NOMO-1 treated with dmso at 0.1 percent for 144 hours (cell line): ENCODE data around the gene CHAC1.
"Not testable (repeated sequence)": the region's sequence is repeated elsewhere in the genome, so short reads cannot be mapped to it uniquely, and the experiment has no call there.

ENCODE experiments used
- DNase-seq: peaks from one replicate; lab custom pipeline; 2025; ENCODE audit not compliant: unreplicated experiment; lab: John Stamatoyannopoulos, UW

Gene CHAC1

DNA sequence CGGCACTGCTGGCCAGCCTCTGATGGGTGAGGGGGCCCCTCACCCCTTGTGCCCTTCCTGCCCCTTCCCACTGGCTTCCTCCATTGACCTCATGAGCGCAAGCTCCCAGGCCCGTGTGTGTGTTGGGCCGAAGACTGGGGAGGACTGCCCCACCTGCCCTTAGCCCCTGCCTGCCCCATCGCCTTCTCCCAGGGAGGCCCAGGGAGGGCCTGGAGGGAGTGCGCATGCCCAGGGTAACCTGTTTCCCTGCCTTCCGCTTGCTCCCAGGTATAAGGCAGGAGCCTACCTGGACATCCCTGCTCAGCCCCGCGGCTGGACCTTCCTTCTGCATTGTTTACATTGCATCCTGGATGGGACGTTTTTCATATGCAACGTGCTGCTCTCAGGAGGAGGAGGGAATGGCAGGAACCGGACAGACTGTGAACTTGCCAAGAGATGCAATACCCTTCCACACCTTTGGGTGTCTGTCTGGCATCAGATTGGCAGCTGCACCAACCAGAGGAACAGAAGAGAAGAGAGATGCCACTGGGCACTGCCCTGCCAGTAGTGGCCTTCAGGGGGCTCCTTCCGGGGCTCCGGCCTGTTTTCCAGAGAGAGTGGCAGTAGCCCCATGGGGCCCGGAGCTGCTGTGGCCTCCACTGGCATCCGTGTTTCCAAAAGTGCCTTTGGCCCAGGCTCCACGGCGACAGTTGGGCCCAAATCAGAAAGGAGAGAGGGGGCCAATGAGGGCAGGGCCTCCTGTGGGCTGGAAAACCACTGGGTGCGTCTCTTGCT lies 15.3 kb upstream of the CHAC1 start:
- DNase-seq, result no peak

DNA sequence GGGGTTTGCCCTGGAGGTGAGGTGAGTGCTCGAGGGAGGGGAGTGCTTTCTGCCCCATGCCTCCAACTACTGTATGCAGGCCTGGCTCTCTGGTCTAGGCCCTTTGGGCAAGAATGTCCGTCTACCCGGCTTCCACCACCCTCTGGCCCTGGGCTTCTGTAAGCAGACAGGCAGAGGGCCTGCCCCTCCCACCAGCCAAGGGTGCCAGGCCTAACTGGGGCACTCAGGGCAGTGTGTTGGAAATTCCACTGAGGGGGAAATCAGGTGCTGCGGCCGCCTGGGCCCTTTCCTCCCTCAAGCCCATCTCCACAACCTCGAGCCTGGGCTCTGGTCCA lies 14.8 kb upstream of the CHAC1 start:
- DNase-seq, result no peak

DNA sequence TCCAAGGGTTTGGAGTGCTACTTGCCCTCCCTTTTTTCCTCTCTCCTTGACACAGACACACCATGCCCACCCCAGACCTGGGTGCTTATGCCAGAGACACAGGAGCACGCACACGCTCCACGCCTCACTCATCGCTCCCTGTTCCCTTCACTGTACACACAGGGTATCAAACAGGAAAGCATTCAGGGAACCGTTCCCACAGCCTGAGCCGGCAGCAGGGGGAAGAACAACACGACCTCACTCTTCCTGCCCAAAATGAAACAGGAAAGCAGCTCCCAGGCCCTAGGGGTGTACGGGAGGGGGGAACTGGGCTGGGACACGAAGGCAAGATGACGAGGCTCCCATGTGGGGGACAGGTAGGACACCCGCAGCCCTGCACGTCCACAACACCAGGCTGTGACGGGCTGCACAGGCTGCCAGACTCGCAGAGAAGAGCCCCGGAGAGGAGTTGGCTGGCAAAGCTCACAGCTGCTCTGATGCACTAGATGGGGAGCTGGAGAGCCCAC lies 12.9 kb upstream of the CHAC1 start:
- DNase-seq, result no peak

DNA sequence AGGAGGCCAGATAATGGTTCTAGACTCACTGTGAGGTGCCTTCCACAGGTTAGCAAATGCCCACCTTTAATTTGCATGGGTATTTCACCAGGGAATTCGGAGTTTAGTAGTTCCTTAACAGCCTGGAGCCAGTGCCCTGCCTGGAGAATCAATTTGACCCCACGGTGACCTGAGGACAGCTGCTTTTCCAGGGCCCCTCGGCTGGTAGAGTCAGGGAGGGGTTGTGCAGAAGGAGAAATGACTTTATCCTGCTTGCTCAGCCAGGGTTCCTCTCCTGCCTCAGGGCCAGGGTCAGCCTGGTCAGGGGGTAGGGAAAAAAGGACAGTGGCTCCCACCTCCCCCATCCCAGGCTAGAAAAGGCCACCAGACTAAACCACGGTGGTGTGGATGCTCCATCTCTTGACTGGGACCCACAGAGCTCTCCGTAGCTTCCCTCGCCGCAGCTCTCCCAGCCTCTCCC lies 12.2 kb upstream of the CHAC1 start:
- DNase-seq, result no peak

DNA sequence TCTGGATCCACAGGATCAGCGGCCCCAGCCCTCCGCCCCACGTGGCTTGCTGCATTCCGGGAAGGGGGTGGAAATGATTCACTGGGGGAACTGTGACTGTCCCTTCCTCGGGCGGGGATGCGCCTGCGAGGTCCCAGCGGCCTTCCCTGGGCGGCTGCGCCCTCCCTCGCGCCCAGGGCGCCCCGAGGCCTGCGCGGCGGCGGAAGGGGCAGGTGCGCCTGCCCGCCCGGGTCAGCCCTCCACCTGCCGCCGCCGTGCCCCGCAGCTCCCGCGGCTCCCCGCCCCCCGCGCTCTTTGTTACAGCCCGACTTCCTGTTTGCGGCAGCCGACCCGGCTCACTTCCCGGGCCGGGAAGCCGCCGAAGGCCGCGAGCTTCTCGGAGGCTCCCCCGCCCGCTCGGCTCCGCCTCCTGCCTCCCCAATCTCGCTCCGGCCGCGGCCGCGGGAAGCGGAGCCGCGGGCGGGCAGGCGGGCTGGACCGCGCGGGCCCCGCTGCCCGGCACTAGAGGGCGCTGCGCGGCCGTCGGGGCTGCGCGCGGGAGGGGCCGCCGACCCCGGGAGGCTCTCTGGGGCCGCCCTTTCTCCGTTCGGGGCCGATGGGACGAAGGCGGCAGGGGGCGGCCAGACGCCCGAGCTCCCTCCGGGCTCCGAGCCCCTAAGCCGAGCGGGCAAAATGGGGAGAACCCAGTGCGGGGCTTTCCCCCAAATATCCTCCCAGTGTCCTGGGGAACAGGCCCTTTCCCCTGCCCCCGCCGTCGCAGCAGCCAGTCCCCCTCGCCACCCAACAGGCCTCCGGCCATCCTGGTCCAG lies 11.5 kb upstream of the CHAC1 start:
- peak; percentile 87 for DNase-seq

DNA sequence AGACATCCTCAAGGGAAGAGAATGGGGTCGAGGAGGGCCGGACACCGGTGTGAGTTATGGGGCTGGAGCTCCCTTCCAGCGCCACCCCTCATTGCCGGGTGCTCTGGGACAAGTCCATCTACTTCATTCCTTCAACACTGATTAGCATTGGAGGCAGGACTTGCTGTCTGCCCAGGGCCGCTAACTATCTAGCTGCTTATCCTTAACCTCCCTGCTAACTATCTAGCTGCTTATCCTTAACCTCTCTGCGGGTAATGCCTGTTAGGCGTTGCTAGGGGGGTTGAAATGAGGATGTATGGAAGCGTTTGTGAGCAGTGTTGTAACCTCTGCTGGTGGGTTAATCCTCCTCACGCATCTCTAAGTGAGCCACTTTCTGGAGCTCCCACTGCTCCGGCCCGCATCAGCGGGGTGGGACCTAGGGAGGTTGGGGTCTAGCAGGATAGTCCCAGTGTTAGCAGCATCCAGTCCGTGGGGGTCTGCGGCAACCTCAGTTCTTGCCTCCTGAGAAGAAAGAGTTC lies 10.9 kb upstream of the CHAC1 start:
- DNase-seq, result no peak

DNA sequence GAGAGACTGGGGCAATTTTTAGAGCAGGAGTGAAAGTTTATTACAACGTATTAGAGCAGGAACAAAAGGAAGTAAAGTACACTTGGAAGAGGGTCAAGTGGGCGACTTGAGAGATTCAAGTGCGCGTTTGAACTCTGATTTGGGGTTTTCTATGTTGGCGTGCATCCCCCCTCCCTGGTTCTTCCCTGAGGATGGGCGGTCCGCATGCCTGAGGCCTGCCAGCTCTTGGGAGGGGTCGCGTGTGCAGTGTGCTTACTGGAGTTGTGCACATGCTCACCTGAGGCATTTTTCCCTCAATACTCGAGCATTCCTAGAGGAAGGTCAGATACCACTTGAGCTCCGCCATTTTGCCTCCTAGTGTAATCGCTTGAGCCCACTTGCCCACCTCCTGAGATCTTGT lies 10.4 kb upstream of the CHAC1 start:
- DNase-seq, result no peak

DNA sequence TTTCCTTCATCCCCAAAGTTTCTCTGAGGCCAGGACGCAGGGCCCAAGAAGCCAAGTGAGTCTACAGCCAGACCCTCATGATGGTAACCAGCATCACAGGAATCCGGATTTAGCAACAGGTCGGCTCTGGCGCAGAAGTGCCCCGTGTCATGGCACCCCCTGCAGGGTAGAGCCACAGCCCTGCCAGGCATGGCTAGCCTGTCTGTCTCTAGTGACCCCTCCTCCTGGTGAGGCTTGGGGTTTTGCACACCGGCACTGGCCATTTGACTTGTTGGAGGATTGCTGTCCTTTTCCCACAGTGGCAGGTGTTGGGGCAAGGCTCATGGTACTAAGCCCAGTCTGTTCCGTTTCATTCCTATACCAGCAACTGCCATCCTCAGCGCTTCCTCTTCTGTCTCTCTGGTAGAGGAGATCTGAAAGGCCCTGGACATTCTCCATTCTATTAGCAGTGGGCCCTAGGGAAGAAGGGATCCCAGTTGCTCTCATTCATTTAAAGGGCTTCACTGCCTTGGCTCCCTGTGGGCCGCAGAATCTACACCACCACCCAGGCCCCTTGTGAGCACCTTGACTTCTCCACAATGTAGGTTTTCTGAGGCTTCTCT lies 9.4 kb upstream of the CHAC1 start:
- no peak for DNase-seq

DNA sequence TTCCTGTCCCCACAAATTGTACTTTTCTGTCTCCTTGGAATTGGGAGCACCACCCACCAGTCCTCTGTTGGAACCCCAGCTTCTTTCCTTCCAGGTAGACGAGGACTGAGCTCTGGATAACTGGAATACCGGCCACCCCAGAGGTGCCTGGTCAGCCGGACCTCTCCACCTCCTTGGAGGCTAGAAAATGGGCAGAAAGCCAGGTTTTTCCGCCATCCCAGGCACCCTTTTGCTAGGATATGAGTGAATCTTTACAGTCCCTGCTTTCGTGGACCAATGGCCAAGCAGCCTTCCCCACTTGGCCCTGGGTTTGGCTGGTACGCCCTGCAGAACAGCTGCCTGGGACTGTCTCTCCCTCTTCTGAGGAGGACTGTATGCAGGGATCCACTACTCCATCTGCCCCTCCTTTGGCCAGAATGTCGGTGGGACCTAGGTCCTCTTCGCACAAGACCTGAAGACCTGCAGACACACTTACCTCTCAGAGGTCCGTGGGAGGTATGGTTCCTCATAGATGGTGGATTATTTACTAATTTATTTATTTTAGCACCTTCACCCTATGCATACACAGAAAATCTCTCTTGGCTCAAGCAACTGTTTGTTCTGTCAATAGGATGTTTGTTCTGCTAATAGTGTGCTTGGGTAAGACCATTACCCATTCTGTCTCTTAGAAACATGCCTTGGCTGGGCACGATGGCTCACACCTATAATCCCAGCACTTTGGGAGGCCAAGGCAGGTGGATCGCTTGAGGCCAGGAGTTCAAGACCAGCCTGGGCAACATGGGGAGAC lies 8.6 kb upstream of the CHAC1 start:
- no peak for DNase-seq

DNA sequence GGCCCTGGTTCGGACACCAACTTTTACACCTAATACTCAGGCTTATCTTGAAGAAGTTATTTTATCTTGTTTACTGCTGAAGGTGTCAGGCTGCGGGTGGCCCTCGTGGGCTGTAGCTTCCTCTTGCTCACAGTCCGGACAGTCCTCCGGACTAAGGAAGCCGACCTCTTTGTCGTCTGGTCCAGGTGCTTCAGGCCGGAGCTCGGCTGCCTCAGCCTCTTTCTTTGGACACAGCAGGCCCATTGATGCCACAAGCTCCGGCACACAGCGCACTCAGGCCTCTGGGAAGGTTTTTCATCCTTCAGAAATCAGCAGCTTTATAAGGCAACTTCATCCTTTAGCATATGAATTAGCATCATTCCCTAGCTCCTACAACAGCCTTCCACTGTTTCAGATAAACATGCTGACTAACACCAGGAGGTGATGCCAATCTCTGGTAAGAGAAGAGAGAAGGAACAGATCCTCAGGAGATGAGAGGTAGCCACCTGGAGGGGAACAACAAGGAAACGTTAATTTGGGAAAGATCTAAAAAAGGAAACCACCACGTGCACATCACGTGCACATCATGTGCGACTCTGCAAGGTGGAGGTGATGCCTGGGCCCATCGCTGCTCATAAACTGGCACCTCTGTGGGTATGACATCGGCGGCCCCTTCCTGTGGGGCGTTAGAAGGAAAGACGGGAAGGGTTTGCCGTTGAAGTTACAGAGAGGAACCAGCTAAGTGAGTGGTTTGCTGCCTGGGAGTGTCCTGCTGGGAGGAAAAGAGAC lies 4.4 kb upstream of the CHAC1 start:
- no peak for DNase-seq

DNA sequence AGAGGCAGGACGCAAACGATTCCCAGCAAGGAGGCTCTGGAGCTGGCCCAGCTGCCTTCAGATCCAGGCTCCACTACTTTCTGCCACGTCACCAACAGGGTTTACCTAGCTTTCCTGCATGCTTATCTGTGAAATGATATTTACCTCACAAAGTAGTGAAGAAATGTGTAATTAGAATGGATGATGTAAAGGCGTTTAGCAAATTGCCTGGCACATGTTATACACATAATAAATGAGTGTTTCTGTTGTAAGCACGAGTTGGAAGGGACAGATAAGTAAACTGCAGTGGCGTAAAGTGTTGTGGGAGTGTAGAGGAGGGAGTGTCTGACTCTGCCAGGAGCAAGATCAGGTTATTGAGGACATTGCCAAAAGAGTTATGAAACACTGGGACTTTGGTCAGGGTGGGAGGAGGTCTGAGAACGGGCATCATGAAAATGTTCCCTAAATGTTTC lies 3.5 kb upstream of the CHAC1 start:
- no peak for DNase-seq

DNA sequence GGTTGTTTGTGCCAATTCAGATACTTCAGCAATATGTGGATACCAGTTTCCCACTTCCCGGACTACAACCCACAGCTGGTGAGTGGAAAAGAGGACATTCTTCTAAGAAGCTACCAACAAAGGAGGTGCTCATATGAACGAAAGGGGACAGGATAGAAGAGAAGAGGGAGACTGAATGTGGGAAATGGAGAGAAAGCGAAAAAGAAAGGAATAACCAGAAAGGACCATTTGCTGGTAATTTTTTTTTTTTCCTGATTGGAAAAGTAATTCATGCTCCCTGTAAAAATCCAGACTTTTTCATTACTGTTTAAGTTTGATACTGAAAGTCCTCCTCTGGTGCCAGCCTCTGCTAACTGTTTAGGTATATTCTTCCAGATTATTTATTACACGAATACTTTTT lies 1.5 kb upstream of the CHAC1 start:
- DNase-seq, result no peak

DNA sequence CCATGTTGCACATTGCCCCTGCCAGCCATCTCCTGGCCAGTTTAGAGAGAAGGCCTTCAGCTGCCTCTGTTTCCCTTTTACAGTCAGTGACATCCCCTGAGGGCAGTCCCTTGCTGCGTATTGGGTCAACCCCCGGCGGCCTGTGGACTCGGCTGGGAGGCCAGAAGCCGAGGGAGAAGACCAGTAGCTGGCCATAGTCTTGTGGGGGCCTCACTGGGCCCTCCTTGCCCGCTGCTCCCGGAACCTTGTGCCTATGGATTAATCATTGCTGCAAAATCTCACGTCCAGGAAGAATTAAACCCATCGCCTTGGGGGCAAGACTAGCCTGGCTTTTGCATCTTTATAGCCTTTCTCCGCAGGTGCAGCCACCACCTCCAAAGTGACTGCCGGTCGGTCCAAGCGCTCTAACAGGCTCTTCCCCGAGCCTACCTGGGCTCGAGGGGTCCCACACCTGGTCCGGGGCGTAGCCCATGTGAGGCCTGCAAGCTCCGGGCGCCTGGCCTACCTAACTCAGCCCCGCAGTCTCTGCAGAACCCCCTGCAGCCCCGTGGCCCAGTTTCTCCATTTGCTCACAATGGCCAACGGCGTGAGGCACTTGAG lies 870 bp upstream of the CHAC1 start:
- DNase-seq, result no peak

DNA sequence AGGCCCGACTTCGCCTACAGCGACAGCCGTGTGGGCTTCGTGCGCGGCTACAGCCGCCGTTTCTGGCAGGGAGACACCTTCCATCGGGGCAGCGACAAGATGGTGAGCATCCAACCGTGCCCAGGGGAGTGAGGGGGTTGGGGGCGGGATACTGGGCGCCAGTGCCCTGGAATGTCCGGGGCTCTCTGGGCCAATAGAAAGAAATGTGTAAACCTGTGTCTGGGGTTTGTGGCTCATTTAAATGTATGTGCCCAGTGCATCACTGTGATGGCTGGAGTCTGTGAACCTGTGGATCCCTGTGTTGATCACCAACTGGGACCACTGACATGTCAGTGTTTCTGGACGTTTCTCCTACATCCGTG lies 423 bp downstream of the CHAC1 start:
- no peak for DNase-seq

DNA sequence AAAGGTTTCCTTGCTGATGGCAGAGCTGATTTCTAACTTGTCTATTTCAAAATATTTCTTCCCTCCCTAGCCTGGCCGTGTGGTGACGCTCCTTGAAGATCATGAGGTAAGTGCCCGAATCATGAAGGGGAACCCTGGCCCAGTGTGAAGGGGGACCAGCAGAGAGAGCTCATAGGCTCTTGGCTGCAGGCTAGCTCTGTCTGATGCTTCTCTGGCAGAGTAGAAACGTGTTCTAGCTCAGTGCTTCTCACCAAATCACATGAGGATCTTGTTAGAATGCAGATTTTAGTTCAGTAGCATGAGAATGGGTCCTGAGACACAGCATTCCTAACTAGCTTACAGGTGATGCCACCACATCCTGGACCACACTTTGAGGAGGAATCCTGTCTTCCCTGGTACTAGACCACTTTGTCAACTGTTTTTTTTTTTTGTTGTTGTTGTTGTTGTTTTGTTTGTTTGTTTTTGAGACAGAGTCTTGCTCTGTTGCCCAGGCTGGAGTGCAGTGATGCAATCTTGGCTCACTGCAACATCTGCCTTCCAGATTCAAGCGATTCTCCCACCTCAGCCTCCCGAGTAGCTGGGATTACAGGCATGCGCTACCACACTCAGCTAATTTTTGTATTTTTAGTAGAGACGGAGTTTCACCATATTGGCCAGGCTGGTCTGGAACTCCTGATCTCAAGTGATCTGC lies 1.0 kb downstream of the CHAC1 start:
- not testable (repeated sequence) for DNase-seq

DNA sequence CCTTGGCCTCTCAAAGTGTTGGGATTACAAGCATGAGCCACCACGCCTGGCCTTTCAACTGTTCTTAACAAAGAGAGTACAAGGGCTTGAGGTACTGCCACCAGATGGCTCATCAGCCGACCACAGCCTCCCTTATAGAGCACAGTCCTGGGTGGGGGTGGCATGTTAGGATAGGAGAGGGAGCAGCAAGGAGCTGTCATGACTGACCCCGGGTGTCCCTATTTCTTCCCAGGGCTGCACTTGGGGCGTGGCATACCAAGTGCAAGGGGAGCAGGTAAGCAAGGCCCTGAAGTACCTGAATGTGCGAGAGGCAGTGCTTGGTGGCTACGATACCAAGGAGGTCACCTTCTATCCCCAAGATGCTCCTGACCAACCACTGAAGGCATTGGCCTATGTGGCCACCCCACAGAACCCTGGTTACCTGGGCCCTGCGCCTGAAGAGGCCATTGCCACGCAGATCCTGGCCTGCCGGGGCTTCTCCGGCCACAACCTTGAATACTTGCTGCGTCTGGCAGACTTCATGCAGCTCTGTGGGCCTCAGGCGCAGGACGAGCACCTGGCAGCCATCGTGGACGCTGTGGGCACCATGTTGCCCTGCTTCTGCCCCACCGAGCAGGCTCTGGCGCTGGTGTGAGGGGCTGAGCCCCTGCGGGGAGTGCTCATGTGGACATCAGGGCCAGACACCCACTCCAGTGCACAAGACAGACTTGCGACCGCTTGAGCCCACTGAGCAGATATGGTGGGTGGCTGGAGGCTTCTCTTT lies 2.1 kb downstream of the CHAC1 start:
- no peak for DNase-seq

DNA sequence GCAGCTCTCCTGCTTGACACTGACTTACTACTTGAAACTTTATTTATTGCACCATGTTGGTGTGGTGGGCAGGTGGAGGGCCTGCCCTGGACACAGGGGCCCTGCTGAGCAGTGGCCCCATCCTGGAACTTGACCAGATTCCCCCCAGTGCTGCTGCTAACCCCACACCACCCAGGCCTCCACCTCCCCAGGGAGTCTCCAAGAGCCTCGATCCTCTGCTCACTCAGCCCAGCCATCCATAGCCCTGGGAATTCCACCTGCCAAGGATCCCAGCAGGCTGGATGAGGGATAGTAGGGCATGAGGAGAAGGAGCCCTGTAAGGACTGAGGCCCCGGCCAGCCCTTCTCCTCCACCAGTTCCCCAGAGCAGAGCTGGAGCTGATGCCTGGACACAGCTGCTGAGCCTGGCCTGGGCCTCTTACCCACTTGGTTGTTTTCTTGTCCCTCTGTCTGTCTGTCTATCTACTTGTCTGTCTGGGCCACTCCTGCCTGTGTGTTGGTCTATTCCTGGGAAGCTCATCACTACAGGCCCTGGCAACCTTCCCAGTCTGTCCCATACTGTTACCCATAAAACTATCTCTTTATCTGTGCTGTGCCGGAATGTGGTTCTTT lies 2.8 kb downstream of the CHAC1 start:
- no peak for DNase-seq

DNA sequence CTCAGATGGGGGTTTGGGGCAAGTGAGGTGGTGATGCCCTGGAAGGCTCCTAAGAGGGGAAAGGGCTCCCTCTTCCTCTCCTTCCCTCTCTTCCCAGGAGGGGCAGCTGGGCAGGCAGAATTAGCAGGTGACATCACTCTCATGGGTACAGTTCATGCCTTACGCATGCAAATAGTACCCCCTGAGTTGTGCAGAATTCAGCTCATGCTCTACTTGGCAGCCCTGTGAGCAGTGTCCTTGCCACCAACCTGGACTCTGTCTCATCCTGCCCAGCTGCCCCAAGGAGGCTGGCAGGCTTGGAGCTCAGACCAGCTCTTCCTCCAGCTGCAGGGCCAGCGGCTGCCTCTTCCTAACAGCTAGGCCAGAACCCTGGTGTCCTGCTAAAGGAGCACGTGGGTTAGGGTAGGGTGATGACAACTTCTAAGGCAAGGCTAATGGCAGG lies 3.3 kb downstream of the CHAC1 start:
- DNase-seq, result no peak
